Measurements from ENCODE around the gene ARRB1. TPM values are rescaled to one million over a fixed set of nuclear protein-coding genes. Genes with fewer than 3 reads are reported as not detected.

The ARRB1 gene
- total and polyA plus RNA-seq, 10 donors, result 11.6 to 139 (median 78.1) TPM

DNA sequence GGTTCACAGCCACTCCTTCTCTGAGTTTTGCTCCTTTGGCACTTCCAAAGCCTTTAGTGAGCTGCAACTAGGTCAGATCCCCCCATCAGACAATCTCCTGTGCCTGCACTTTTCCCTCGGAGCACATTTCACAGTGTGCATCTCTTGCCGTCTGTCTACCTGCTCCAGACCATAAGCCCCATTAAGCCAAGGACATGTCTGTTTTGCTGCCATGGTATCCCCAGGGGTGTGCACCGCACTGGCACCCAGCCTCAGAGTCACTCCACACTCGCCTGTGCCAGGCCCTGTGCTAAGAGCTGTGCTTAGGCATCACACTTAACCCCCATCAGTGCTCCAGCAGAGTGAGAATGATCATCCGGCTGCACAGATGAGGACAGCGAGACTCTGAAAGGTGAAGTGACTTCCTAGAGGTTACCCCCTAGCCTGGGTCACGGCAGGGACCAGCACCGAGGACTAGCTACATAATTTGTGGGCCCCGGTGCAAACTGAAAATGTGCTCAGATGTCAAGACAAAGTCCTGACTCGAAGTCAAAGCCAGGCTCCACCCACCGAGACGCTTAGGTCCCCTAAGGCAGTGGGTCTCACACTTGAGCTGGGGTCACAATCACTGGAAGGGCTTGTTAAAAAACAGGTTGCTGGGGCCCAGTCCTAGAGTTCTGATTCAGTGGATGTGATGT is 33.9 kb downstream of the ARRB1 start:
- peaks cover 0 to 25% (median 0%) of the 10 kb centered on the region in 6 donors for H3K36me3 ChIP-seq
- WGBS, 5 donors, result 63 to 89% (median 82%) methylated on average over 12 of the region's 12 CpGs
- no peak overlapping the region for H3K4me3 ChIP-seq
- TF ChIP-seq, protein P1, sequence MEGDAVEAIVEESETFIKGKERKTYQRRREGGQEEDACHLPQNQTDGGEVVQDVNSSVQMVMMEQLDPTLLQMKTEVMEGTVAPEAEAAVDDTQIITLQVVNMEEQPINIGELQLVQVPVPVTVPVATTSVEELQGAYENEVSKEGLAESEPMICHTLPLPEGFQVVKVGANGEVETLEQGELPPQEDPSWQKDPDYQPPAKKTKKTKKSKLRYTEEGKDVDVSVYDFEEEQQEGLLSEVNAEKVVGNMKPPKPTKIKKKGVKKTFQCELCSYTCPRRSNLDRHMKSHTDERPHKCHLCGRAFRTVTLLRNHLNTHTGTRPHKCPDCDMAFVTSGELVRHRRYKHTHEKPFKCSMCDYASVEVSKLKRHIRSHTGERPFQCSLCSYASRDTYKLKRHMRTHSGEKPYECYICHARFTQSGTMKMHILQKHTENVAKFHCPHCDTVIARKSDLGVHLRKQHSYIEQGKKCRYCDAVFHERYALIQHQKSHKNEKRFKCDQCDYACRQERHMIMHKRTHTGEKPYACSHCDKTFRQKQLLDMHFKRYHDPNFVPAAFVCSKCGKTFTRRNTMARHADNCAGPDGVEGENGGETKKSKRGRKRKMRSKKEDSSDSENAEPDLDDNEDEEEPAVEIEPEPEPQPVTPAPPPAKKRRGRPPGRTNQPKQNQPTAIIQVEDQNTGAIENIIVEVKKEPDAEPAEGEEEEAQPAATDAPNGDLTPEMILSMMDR (IDR thresholded peaks at IDR 0.05 in 8 of 11, conservative IDR thresholded peaks at IDR 0.05 in 3 of 11), result no peak
- TF ChIP-seq POLR2A (IDR thresholded peaks at IDR 0.05) (no peak), POLR2AphosphoS5 (IDR thresholded peaks at IDR 0.05) (no peak)
- intact Hi-C loops (cut with DNase I; ENCODE audit: low total_unique reads), result no loop called here
- no peak for DNase-seq
- no peaks in the 10 kb centered on the region for H3K27me3 ChIP-seq (replicated peaks in 1 of 7)
- H3K9me3 ChIP-seq, result no peaks in the 10 kb centered on the region
- H3K27ac ChIP-seq, result peak overlapping the region in 2 of 8 donors; percentile 0 to 19
- H3K4me1 ChIP-seq, result peaks cover 15 to 84% (median 47%) of the 10 kb centered on the region in 6 donors

DNA sequence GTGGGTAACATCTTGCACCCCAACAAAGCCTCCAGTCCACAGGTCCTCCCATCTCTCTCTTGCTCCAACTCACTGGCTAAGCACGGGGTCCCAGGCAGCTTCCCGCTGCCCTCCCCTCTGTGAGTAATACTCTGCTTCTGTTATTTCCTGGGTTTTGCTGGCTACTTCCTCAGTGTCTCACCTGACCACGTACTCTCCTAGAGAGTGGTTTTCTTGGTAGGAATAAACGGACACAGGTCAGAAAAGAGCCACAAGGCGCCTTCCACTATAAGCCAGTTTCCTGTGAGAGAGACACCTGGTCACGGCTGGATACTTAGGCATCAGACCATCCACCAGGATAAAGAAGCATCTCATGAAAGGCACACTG is 36.0 kb downstream of the ARRB1 start:
- Histone ChIP-seq H3K27me3 (replicated peaks in 1 of 7) (no peaks in the 10 kb centered on the region), H3K4me3 (no peak overlapping the region), H3K4me1 (peaks cover 21 to 95% (median 62%) of the 10 kb centered on the region in 6 donors), H3K9me3 (no peaks in the 10 kb centered on the region), H3K36me3 (peaks cover 0 to 20% (median 0%) of the 10 kb centered on the region in 6 donors), H3K27ac (peak overlapping the region in 4 of 8 donors; percentile 71 to 82 (median 76))
- DNase-seq, result no peak
- TF ChIP-seq, protein P1 (IDR thresholded peaks at IDR 0.05 in 8 of 11, conservative IDR thresholded peaks at IDR 0.05 in 3 of 11), result no peak
- no peak for TF ChIP-seq POLR2A (IDR thresholded peaks at IDR 0.05)
- no peak for TF ChIP-seq POLR2AphosphoS5 (IDR thresholded peaks at IDR 0.05)
- intact Hi-C loops (cut with DNase I; ENCODE audit: low total_unique reads), result no loop called here
- 47 to 72% (median 58%) methylated on average over 6 of the region's 6 CpGs for WGBS, 5 donors

DNA sequence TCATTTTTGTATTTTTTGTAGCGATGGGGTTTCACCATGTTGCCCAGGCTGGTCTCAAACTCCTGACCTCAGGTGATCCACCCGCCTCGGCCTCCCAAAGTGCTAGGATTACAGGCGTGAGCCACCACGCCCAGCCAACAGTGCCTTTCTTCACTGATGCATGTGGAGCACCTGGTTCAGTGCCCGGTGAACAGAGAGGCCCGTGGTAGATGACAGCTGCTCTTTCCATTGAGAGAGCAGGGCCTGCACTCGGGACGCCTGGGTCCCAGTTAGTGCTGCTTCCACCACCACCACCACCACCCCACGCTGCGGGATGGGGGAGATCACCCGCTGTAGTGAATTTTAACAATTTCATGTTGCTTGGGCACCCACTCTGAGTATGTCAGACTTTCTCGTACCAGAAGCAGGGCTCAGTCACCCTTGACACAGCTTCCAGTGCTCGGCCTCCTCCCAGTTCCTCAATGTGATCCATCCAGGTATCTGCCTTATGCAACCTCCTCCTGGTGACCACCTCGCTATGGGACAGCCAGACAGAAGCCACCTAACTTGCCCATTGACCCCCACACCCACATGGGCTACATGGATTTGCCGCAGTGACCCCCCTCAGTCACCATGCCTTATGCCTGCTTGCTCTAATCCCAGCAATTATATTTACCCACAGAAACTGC is 36.6 kb downstream of the ARRB1 start:
- Histone ChIP-seq H3K36me3 (peaks cover 0 to 22% (median 0%) of the 10 kb centered on the region in 6 donors), H3K4me1 (peaks cover 21 to 95% (median 60%) of the 10 kb centered on the region in 6 donors), H3K9me3 (no peaks in the 10 kb centered on the region), H3K27me3 (replicated peaks in 1 of 7) (no peaks in the 10 kb centered on the region), H3K4me3 (no peak overlapping the region), H3K27ac (peak overlapping the region in 7 of 8 donors; percentile 71 to 83 (median 78))
- DNase-seq, result no peak
- TF ChIP-seq POLR2A (IDR thresholded peaks at IDR 0.05) (no peak), POLR2AphosphoS5 (IDR thresholded peaks at IDR 0.05) (no peak)
- TF ChIP-seq, protein P1 (IDR thresholded peaks at IDR 0.05 in 8 of 11, conservative IDR thresholded peaks at IDR 0.05 in 3 of 11), result no peak
- WGBS, 5 donors, result 81 to 94% (median 84%) methylated on average over 11 to 16 of the region's 16 CpGs
- intact Hi-C loops (cut with DNase I; ENCODE audit: low total_unique reads), result no loop called here

Measured in spleen (tissue), 11 donors.